GM18909 (cell line): ENCODE data around the gene SNX10.

Experiments
- ATAC-seq: cut with Tn5 transposase; IDR thresholded peaks from one replicate; pipeline ENCODE4 v1.9.1; 2021; ENCODE audit warnings: mild to moderate bottlenecking; ENCODE audit not compliant: unreplicated experiment, poor library complexity

Gene SNX10

DNA sequence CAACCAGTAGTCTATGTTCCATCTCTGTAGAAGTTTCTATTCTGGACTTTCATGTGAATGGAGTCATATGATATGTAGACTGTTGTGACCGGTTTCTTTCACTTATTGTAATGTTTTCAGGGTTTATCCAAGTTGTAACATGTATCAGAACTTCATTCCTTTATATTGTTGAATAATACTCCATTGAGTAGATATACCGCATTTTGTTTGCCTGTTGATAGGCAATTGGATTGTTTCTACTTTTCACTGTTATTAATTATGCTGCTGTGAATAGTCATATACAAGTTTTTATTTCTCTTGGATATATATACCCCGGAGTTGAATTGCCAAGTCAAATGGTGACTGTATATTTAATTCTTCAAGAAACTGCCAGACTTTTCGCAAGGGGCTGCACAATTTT is 40.1 kb downstream of the SNX10 start:
- ATAC-seq = no peak

DNA sequence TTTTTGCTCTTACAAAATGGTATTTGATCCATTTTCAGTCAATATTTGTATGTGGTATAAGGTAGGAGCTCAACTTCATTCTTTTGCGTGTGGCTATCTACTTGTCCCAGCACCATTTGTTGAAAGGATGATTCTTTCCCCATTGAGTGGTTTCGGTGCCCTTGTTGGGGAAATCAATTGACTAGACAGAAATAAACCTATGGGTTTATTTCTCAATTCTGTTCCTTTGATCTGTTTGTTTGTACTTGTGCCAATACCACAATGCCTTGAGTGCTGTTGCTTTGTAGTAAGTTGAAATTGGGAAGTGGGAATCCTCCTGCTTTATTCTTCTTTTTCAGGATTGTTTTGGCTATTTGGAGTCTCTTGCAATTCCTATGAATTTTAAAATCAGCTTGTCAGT is 41.0 kb downstream of the SNX10 start:
- no peak for ATAC-seq

DNA sequence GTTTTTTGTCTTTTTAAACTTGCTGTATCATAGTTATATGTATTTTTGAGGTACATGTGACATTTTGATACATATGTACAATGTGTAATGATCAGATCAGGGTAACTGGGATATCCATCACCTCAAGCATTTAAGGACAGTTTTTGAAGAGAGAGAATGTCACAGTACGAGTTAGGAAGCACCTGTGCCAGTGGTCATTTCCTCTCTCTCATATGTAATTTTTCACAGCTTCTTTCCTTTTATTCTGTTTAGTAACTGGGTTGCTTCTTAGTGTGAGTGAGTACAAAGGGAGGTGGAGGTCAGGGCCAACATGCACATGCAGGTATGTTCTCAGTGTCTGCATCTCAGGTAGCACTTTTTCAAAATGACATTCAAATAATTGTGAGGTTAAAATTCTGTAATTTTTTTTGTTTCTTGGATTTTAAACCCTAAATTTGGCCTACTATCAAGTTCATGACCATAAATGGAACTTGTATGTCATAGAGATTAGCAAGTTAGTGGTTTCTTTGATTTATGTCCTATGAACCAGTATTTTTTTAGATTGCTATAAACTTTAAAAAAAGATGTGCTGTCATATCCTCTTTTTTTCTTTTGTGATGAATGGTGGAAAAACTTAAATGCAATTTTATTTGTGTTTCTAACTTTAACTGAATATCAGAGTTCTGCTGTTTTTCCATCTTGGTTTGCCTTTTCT is 42.7 kb downstream of the SNX10 start:
- ATAC-seq = no peak

DNA sequence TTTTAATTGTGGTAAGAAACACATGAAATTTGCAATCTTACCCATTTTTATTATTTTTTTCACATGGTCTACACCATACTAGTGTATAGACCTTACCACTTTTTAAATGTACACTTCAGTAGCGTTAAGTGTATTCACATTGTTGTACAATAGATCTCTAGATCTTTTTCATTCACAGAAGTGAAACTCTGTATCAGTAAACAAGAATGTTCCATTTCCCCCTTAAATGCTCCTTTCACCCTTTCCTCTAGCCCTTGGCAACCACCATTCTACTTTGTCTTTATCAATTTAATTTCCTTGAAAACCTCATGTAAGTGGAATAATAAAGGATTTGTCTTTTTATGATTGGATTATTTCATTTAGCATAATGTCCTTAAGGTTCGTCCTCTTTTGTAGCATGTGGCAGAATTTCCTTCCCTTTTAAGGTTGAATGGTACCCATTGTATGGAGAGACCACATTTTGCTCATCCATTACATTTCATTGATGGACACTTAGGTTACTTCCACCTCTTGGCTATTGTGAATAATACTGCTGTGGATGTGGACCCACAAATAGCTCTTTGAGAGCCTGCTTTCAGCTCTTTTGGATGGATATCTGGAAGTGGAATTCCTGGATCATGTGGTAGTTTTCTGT is 45.7 kb downstream of the SNX10 start:
- peak; percentile 44 for ATAC-seq

DNA sequence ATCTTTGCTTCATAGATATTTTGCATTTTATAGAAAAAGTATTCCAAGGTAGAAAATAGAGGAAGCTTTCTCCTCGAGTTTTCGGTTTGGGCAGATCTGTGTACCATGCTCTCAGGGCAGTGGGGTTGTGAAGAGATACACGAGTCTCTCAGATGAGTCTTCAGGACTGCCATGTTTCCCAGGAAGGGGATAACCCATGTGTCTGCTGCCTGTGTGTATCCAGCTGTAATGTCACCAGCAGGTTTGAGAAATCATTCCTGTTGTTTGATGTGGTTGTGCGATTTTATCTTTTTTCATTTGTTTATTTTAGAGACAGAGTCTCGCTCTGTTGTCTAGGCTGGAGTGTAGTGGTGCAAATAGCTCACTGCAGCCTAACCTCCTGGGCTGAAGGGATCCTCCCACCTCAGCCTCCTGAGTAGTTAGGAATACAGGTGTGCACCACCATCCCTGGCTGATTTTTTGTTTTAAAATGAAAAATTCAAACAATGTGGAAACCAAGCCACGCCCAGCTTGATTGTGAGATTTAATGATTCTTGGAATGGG is 48.9 kb downstream of the SNX10 start:
- ATAC-seq = no peak

DNA sequence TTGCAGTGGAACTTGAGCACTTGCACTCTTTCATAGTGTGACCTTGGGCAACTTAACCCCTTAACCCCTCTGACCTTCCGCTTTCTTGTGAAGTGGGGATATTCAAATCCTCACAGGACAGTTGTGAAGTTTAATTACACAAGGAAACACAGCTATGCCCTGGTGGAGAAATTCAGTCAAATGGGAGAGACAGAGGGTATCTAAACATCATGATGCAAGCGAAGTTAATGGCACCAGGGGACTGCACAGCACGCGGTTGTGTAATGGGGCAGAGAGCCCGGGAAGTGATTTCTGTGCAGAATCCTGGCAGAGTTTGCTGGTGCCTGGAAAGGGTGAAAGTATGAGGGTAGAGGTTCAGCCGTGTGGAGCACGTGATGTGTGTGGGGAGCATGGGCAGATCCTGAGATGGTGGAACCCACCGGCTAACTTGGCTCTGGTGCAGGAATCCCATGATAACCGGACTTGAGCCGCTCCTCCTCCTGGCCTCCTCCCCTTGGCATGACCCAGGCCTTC is 51.7 kb downstream of the SNX10 start:
- ATAC-seq = no peak

DNA sequence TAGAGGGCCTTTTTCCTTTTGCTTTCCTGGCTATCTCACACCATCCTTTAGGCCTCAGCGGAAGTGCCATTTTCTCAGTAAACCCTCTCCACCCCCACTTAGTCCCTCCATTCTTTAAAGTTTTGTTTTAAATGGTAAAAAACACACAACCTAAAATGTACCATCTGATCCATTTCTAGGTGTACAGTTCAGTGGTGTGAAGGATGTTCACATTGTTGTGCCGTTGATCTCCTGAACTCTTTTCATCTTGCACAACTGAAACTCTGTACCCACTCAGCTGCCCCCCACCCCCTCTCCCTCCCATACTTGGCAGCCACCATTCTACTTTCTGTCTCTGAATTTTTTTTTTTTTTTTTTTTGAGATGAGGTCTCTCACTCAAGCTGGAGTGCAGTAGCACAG is 52.2 kb downstream of the SNX10 start:
- no peak for ATAC-seq

DNA sequence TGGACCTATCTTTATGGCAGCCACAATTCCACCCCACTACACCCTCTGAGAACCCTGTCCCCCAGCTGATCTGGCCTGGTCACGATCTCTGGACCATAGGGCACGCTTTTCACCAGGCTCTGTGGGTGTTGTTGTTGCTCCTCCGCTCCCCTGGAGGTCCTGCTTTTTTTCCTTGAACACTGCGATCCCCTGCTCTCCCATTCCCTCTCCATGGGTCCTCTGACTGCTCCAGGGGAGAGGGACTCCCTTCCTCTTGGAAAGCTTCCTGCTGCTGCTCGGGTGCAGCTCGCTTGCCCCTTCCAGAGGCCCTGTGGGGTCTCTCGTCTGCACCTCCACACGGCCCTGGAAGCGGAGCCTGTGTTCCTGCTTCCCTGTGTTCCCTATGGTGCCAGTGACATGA is 53.5 kb downstream of the SNX10 start:
- no peak for ATAC-seq

DNA sequence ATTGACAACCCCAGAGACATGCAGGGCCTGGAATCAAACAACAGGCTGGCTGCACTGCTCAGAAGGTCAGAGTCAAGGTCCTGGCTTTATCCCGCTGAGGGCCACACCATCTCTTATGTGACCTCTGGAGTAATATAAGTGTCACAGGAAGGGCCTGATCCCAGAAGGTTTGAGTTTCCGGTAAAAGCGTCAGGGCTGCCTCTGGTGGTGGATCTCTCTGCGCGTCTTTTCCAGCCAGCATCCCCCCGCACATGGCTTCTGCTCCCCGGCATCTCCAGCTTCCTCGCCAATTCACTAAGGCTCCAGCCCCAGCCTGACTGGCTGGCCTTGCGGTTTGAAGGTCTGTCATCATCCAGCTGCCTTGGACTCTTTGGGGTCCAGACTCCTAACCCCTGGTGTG is 54.2 kb downstream of the SNX10 start:
- no peak for ATAC-seq

DNA sequence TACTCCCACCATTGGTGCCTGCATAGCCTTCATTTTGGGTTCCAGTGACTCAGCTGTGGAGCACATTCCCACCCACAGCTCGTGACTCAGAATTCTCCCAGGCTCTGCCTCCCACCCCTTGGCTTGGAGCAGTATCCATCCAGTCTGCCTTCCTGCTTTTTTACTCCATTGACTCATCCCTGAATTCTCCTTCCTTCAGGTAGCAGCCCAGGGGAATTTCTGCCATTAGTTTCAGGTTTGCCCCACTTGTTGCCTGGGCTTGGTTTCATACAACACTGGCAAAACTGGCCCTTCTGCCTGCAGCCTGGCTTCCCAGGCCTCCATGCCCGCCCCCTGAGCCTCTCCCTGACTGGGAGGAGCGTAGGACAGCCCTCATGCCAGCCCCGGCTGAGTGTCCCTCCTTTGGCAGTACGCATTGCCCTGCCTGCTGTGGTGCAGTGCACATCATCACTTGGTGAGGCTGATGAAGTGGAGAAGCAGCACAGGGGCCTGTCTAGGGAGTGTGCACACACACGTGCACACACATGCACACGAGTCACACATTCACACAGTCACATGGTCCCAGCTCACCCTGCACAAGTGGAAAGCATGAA is 55.0 kb downstream of the SNX10 start:
- ATAC-seq = no peak

DNA sequence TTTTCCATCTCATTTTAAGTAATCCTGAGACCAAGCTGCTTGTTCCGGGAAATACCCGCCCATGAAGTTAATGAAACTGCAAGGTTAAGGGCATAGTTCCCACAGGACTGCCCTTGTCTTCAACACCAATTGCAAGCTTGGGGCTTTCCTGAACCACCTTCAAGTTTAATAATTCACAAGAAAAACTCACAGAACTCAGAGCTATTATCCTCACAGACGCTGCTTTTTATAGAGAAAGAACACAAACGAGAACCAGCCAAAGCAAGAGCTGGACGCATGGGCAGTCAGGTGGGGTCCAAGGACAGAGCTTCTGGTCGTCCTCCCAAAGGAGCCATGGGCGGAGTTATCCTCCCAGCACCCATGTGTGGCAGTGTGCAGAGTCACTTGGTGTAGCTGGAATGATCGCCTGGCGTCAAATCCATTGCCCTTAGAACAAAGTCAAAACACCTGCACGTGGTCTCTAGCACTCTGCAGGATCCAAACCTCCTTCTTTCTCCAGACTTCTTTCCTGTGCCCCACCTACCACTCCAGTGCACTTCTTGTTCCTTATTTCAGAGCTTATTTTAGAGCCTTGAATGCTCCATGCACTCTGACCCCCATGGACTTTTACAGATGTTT is 56.7 kb downstream of the SNX10 start:
- ATAC-seq = peak; percentile 76

DNA sequence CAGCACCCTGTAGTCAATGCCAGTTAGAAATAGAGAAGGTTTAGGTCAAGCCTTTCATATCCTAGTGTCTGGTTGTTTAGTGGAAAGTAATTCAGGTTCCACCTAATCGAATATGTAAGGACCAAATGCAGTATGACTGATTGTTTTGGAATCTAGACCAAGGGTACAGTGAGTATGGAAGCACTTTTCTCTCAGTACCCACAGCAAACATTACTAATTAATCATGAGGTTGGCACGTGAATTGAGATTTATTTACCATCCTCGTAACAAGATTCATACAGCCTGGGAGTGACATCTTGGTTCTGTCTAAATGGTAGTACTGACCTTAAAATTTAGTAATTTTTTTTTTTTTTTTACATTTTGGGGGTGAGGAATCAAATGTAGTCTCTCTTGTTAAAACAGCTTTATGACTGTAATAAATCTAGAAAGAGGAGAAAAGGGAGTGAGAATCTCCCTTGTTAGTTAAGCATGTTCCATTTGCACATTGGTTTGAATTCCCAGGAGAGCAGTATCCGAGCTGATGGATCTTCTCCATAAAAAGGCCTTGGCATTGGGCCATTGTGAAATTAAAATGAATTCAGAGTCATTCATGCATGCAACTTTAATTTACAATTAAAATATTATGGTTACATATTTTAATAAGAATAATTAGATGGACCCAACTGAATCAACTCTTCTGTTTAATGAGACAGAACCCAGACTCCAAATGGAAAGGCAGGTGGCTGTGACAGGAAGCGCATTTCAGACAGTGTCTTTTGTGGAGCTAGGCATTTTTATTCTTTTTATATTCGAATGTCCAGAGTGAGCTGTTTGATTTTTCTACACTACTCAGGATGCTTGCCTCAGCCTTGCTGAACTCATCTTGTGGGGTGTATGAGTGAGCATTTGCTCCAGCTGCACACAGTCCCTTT is 57.6 kb downstream of the SNX10 start:
- ATAC-seq = no peak

DNA sequence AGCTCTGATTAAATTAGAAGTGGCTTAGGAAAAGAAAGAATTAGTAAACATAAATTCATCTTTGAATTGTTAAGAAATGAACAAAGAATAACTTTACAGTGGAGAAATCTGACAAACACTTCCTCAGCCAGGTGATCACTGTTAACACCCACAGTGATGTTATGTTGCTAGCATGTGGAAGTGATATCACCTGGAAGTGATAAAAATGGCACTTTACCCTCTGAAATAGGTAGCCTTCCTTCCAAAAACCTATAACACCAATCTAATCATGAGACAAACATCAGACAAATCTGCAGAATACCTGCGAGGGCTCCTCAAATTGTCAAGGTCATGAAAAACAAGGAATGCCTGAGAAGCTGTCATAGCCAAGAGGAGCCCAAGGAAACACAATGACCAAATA is 59.5 kb downstream of the SNX10 start:
- ATAC-seq = no peak

DNA sequence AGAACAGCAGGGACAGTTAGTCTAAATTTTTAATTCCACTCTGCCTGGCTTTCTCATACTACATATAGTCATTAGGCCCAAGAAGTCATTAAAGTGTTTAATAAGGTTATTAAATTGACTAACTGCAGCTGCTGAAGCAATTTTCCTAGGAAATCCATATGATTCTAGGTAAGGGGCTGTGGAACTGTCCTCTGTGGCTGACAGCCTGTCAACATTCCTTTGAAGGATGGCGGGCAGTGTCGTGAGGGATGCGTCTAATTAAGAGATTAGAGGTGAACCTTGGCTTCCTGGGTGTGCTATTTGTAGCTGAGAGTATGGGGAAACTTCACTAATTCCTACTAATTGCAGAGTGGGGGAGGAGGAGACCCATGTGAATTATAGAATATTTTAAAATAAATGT is 64.6 kb downstream of the SNX10 start:
- ATAC-seq = no peak

DNA sequence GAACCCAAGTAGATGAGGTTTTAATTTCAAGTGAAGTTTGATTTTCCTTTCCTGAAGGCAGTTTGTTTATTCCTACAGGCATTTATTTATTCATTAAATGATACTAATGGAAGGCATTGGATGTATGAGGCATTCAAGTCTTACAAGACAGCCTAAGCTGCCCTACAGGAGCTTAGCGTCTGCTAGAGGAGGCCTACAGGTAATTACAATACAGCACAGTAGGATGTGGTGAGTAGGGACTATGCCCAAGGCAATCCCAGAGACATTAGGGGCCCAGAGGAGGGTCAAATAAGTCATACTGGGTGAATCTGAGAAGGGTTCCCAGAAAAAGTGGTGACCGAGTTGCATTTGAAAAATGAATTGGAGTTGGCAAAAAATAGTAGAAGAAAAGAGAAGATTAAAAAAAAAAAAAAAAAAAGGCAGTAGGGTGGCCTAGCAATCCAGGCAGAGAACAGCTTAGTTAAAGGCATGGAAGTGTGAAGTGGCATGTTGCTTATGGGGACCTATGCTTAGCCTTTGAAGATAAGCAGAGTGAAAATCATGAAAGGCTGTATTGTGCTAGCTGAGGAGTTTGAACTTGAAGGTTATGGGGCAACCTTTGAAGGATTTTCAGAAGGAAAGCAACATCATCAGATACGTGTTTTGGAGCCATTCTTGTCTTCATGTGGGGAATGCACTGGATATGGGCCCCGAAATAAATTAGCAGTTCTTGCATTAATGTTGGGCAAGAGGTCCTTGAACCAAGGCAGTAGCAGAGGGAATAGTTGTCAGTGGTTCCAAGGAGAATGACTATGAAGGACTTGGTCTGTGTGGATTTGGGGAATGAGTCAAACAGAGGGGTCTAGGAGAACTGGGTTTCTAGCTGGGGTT is 65.5 kb downstream of the SNX10 start:
- ATAC-seq = no peak

DNA sequence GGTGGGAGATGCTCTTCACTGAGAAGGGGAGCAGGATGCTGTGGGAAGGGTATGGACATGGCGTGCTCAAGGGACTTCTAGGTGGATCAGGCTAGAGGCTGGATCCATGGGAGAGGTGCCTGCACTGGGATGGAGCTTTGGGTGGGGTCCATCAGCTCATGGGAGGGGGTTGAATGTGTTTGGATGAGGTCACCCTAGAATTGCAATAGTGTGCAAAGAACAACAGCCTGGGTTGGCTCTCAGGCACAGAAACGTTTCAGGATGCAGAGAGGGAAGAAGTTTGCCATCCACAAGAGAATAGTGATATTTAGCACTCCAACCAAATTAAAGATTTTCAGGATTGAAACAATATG is 66.1 kb downstream of the SNX10 start:
- no peak for ATAC-seq

DNA sequence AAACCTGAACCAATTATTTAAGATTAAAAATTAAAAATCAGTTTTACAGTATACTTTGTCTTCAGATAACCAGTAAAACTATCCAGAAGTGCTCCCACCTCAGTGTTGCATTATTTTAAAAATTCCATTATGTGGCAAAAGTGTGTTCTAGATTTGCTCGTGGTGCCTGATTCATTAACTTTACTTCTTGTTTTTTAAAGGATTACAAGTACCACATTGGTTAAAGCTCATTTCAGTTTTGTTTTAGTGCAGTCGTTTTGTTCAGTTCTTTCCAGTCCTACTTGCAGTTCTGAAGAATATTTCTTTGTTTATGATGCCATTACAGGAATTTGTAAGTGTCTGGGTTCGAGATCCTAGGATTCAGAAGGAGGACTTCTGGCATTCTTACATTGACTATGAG is 69.0 kb downstream of the SNX10 start:
- ATAC-seq = no peak

DNA sequence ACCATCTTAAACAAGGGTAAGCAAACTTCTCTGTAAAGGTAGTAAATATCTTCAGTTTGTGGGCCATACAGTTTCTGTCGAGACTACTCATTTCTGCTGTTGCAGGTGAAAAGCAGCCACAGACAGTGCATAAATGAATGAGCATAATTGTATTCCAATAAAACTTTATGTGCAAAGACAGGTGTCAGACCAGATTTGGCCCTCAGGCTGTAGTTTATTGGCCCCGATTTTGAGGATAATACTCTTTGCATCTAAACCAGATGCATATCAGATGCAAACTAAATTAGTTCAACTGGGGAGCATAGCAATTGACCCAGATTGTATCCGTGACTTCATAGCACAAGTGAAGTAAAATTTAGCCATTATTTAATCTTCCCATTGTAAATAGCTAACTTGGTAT is 70.0 kb downstream of the SNX10 start:
- ATAC-seq = no peak

DNA sequence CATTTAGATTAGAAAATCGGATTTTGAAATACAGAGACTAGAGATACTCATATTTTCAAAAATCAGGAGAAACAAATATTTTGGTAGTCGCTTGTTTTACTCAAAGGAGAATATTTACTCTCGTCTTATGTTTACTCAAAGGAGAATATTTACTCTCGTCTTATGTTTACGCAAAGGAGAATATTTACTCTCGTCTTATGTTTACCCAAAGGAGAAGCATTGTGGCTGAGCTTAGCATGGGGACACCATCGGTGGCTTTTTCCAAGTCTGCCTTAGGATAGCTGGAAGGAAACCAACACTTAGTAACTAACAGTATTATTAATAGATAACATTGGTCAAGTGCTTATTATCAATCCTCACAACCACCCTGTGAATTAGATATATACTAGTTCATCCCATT is 71.8 kb downstream of the SNX10 start:
- no peak for ATAC-seq
